ENCODE data around the gene ACSL3. TPM values are rescaled to one million over a fixed set of nuclear protein-coding genes. Genes with fewer than 3 reads are reported as not detected.

ACSL3 gene
- total RNA-seq, 2 donors from 2014 or later = 77.1 to 124 TPM

DNA sequence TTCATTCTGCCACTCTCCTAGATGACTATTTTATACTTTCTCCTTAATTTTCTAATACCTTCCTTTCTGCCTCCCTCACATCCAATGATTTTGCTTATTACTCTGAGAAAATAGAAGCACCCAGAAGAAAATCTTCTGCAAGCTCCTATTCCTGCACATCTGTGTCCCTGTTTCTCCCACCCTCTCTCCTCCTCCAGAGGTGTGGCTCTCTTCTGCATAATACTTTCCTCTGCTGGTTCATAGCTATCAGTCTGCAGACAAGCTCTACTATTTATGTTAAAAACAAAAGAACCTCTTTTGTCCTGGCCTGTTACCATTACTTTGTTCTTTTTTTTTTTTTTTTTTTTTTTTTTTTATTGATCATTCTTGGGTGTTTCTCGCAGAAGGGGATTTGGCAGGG is 34.3 kb downstream of the ACSL3 start:
- DNase-seq (ENCODE audit: low spot score) = no peak
- TF ChIP-seq POLR2A (IDR thresholded peaks at IDR 0.05) (no peak), POLR2AphosphoS5 (IDR thresholded peaks at IDR 0.05) (no peak), CTCF (IDR thresholded peaks at IDR 0.05) (no peak)
- intact Hi-C loops (cut with DNase I) = no loop called here
- Histone ChIP-seq H3K27ac (no peak overlapping the region), H3K4me1 (replicated peaks) (no peaks in the 10 kb centered on the region), H3K36me3 (no peaks in the 10 kb centered on the region), H3K9me3 (no peaks in the 10 kb centered on the region), H3K4me3 (no peak overlapping the region), H3K27me3 (replicated peaks; ENCODE audit: insufficient read depth) (no peaks in the 10 kb centered on the region)
- WGBS = no CpG with 5 or more reads among the region's 1 CpG

GRCh38 chr2:222897898-222898297 is 37.1 kb downstream of the ACSL3 start:
- no peak for DNase-seq (ENCODE audit: low spot score)
- Histone ChIP-seq H3K27ac (peak overlapping the region in 1 of 2 donors; percentile 19), H3K9me3 (no peaks in the 10 kb centered on the region), H3K4me3 (no peak overlapping the region), H3K4me1 (replicated peaks) (peaks cover 5% of the 10 kb centered on the region), H3K27me3 (replicated peaks; ENCODE audit: insufficient read depth) (no peaks in the 10 kb centered on the region), H3K36me3 (no peaks in the 10 kb centered on the region)
- 67% methylated on average over 2 of the region's 3 CpGs for WGBS
- TF ChIP-seq POLR2AphosphoS5 (IDR thresholded peaks at IDR 0.05) = no peak
- no peak for TF ChIP-seq POLR2A (IDR thresholded peaks at IDR 0.05)
- TF ChIP-seq CTCF (IDR thresholded peaks at IDR 0.05) = no peak
- intact Hi-C loops (cut with DNase I) = no loop called here

DNA sequence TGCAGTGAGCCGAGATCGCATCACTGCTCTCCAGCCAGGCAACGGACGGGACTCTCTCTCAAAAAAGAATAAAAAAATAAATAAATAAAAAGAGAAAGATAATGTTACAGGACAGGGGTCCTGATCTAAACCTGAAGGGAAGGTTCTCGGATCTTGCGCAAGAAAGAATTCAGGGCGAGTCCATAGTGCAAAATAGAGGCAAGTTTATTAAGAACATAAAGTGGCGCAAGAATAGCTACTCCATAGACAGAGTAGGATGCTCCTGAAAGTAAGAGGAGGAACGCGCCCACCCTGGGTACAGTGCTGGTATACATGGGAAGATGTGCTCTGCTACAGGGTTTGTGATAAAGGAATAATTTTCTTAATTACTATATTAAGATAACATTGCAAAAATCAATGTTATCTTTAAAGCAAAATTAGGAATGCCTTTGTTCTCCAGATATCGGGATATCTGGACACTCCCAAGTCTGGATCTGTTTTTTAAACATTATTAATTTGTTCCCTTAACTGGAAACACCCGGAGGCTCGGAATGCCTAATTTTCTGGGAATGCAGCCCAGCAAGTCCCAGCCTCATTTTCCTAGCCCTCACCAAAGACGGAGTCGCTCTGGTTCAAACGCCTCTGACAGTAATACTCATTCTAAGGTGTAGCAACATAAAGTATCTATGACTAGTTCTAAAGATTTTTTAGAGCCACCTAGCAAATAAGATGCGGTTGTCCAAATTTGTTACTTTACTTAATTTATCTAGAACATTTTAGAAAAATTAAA is 38.8 kb downstream of the ACSL3 start:
- Histone ChIP-seq H3K27me3 (replicated peaks; ENCODE audit: insufficient read depth) (no peaks in the 10 kb centered on the region), H3K4me1 (replicated peaks) (peaks cover 5% of the 10 kb centered on the region), H3K4me3 (no peak overlapping the region), H3K36me3 (no peaks in the 10 kb centered on the region), H3K27ac (no peak overlapping the region), H3K9me3 (no peaks in the 10 kb centered on the region)
- WGBS = 81% methylated on average over 17 of the region's 17 CpGs
- TF ChIP-seq POLR2AphosphoS5 (IDR thresholded peaks at IDR 0.05) (no peak), POLR2A (IDR thresholded peaks at IDR 0.05) (no peak), CTCF (IDR thresholded peaks at IDR 0.05) (no peak)
- DNase-seq (ENCODE audit: low spot score) = no peak
- intact Hi-C loops (cut with DNase I) = loop anchor here (5.0 kb wide), 1 partner anchor 207 kb away; no protein-coding TSS in a partner anchor

GRCh38 chr2:222900354-222900753 is 39.5 kb downstream of the ACSL3 start:
- WGBS = 42% methylated on average over 2 of the region's 2 CpGs
- intact Hi-C loops (cut with DNase I) = loop anchor here (5.0 kb wide), 1 partner anchor 208 kb away; no protein-coding TSS in a partner anchor
- Histone ChIP-seq H3K36me3 (no peaks in the 10 kb centered on the region), H3K27me3 (replicated peaks; ENCODE audit: insufficient read depth) (no peaks in the 10 kb centered on the region), H3K4me1 (replicated peaks) (peaks cover 5% of the 10 kb centered on the region), H3K27ac (no peak overlapping the region), H3K9me3 (no peaks in the 10 kb centered on the region), H3K4me3 (no peak overlapping the region)
- no peak for DNase-seq (ENCODE audit: low spot score)
- TF ChIP-seq CTCF (IDR thresholded peaks at IDR 0.05) (no peak), POLR2AphosphoS5 (IDR thresholded peaks at IDR 0.05) (no peak), POLR2A (IDR thresholded peaks at IDR 0.05) (no peak)

- H3K36me3 ChIP-seq = no peaks in the 10 kb centered on the region
- intact Hi-C loops (cut with DNase I) = loop anchor here (5.0 kb wide), 1 partner anchor 210 kb away; no protein-coding TSS in a partner anchor
- WGBS = 90% methylated on average over 4 of the region's 4 CpGs
- H3K27ac ChIP-seq = no peak overlapping the region
- no peak for TF ChIP-seq POLR2AphosphoS5 (IDR thresholded peaks at IDR 0.05)
- no peak for TF ChIP-seq CTCF (IDR thresholded peaks at IDR 0.05)
- no peak for TF ChIP-seq POLR2A (IDR thresholded peaks at IDR 0.05)
- no peaks in the 10 kb centered on the region for H3K27me3 ChIP-seq (replicated peaks; ENCODE audit: insufficient read depth)
- no peak overlapping the region for H3K4me3 ChIP-seq
- H3K9me3 ChIP-seq = no peaks in the 10 kb centered on the region
- DNase-seq (ENCODE audit: low spot score) = no peak
- H3K4me1 ChIP-seq (replicated peaks) = peaks cover 5% of the 10 kb centered on the region
Measured at GRCh38 chr2:222902660-222903059, 41.8 kb downstream of the ACSL3 start.

Data from prostate gland (tissue), 2 donors.